B cell (primary cell): Measurements from ENCODE around the gene DNAJC6. TPM values are rescaled to one million over a fixed set of nuclear protein-coding genes. Genes with fewer than 3 reads are reported as not detected.

Experiments used
- ATAC-seq: fragments of 200-7000 bp; cut with Tn5 transposase; one replicate; pipeline ENCODE4 v1.10.0; 2021; ENCODE audit warnings: low read depth, mild to moderate bottlenecking, moderate number of reproducible peaks, moderate library complexity
- CTCF ChIA-PET: fragments of 350-600 bp; sonication (Branson Sonifier 250); formaldehyde crosslinking; loops from one replicate; lab custom pipeline; 2021; ENCODE audit warnings: antibody characterized with exemption, inconsistent platforms; lab: Charles Lee
- POLR2A ChIA-PET: fragments of 350-600 bp; sonication (Branson Sonifier 250); formaldehyde crosslinking; loops from one replicate; lab custom pipeline; 2021; ENCODE audit warnings: antibody characterized with exemption; lab: Charles Lee
- DNase-seq: peaks from one replicate; pipeline ENCODE4 v3.0.0; 2013
- H2AFZ ChIP-seq: 2 replicates; pipeline ENCODE4 v1.6.1; 2012; ENCODE audit warnings: mild to moderate bottlenecking, low read depth, low read length; ENCODE audit not compliant: insufficient read depth, poor library complexity, severe bottlenecking
- H3K27ac ChIP-seq, 2 donors: 1 replicate in 1 of 2; 2 replicates in 1 of 2; pipeline ENCODE4 v1.5.1; 2012 to 2013; ENCODE audit warnings: low read length in 2 of 2, mild to moderate bottlenecking in 2 of 2, moderate library complexity in 1 of 2
- H3K27me3 ChIP-seq, 4 experiments: fragments of 200-600 bp in 1 of 4; sonication (generic) in 1 of 4; replicated peaks in 1 of 4; 1 replicate in 2 of 4; 2 replicates in 2 of 4; pipeline versions ENCODE4 v1.6.1 to v1.7.0; 2013 to 2016; ENCODE audit warnings: low read length in 3 of 4, mild to moderate bottlenecking in 2 of 4, mixed read lengths in 1 of 4, moderate library complexity in 1 of 4; ENCODE audit not compliant: insufficient read depth in 4 of 4, control insufficient read depth in 3 of 4; ENCODE audit errors: control extremely low read depth in 1 of 4
- H3K36me3 ChIP-seq, 2 experiments: replicated peaks in 1 of 2; 1 replicate in 1 of 2; 2 replicates in 1 of 2; pipeline versions ENCODE4 v1.6.1 to v1.7.1; 2013; ENCODE audit warnings: low read length in 1 of 2; ENCODE audit not compliant: insufficient read depth in 2 of 2, control insufficient read depth in 1 of 2; ENCODE audit errors: control extremely low read depth in 1 of 2, extremely low read depth in 1 of 2
- H3K4me1 ChIP-seq, 2 donors: fragments of 200-600 bp in 1 of 2; sonication (generic) in 1 of 2; 1 replicate in 1 of 2; 2 replicates in 1 of 2; pipeline versions ENCODE4 v1.5.1 to v1.6.1; 2013 to 2017; ENCODE audit warnings: low read length in 2 of 2; ENCODE audit not compliant: control insufficient read depth in 2 of 2, insufficient read depth in 2 of 2
- H3K4me2 ChIP-seq: replicated peaks from 2 replicates; pipeline ENCODE3; 2012; ENCODE audit warnings: mild to moderate bottlenecking, low read depth, low read length; ENCODE audit not compliant: poor library complexity, severe bottlenecking
- H3K4me3 ChIP-seq, 5 experiments: fragments of 200-600 bp in 1 of 5; sonication (generic) in 1 of 5; 1 replicate in 3 of 5; 2 replicates in 2 of 5; pipeline versions ENCODE4 v1.5.1 to v1.7.0; 2011 to 2016; ENCODE audit warnings: low read length in 4 of 5, mild to moderate bottlenecking in 4 of 5, low read depth in 2 of 5, control low read depth in 1 of 5, moderate library complexity in 1 of 5; ENCODE audit not compliant: insufficient read depth in 1 of 5; ENCODE audit errors: control extremely low read depth in 1 of 5, extremely low read depth in 1 of 5
- H3K79me2 ChIP-seq: fragments of 200-600 bp; sonication (generic); one replicate; pipeline ENCODE4 v1.6.0; 2016; ENCODE audit warnings: low read length; ENCODE audit not compliant: control insufficient read depth, insufficient read depth
- H3K9ac ChIP-seq: fragments of 200-600 bp; sonication (generic); 2 replicates; pipeline ENCODE4 v1.6.1; 2017; ENCODE audit warnings: mild to moderate bottlenecking, low read length, moderate library complexity
- H3K9me3 ChIP-seq, 3 donors: one replicate each; pipeline versions ENCODE4 v1.6.1 to v1.7.1; 2013; ENCODE audit warnings: low read length in 2 of 3; ENCODE audit not compliant: control insufficient read depth in 2 of 3, insufficient read depth in 1 of 3; ENCODE audit errors: control extremely low read depth in 1 of 3
- H4K20me1 ChIP-seq: 2 replicates; pipeline ENCODE4 v1.6.0; 2012; ENCODE audit warnings: mild to moderate bottlenecking, low read length; ENCODE audit not compliant: insufficient read depth, control insufficient read depth, poor library complexity, severe bottlenecking
- H3K27ac Mint-ChIP-seq: one replicate; pipeline ENCODE4 v1.8.0; 2021; ENCODE audit warnings: mixed read lengths
- H3K27me3 Mint-ChIP-seq: one replicate; pipeline ENCODE4 v1.8.0; 2021; ENCODE audit warnings: mixed read lengths
- H3K4me1 Mint-ChIP-seq: one replicate; pipeline ENCODE4 v1.8.0; 2021; ENCODE audit warnings: mixed read lengths
- H3K4me3 Mint-ChIP-seq: one replicate; pipeline ENCODE4 v1.8.0; 2021; ENCODE audit warnings: mixed read lengths
- H3K9me3 Mint-ChIP-seq: one replicate; pipeline ENCODE4 v1.8.0; 2022; ENCODE audit warnings: mixed read lengths; ENCODE audit not compliant: insufficient read depth
- CTCF ChIP-seq: fragments of 200-600 bp; IDR thresholded peaks from one replicate; pipeline ENCODE4 v1.8.0; 2022; ENCODE audit warnings: antibody characterized with exemption, mild to moderate bottlenecking
- EZH2 ChIP-seq: IDR thresholded peaks from 2 replicates; pipeline ENCODE4 v1.6.1; 2012; ENCODE audit warnings: borderline replicate concordance, low read depth, mild to moderate bottlenecking, moderate library complexity, low read length; ENCODE audit not compliant: insufficient read depth, poor library complexity, severe bottlenecking
- WGBS: methylation state at CpG from one replicate; pipeline ENCODE4 v1.1.5; 2013; ENCODE audit warnings: missing lambda C conversion rate; ENCODE audit not compliant: insufficient coverage; 5-methylcytosine and 5-hydroxymethylcytosine counted together
- intact Hi-C: fragments of 100-400 bp; cut with micrococcal nuclease; formaldehyde crosslinking; loops from one replicate; pipeline ENCODE4 v1.10.0; 2022
- polyA plus RNA-seq: library from polyadenylated mRNA; depleted of rRNA; stranded (reverse); fragments of >200 nt; gene quantifications from 2 replicates; pipeline ENCODE4 v1.2.3, GENCODE V29; 2012
- total RNA-seq, 2 donors: library from RNA; stranded (reverse); fragments of 120-200 nt in 1 of 2; gene quantifications; 1 replicate in 1 of 2; 2 replicates in 1 of 2; pipeline versions ENCODE4 v1.2.3 to v1.2.4, GENCODE V29; 2013 to 2022

The DNAJC6 gene
- total and polyA plus RNA-seq, 2 donors (not counting 1 experiment from before 2014, with no cell fraction given), result 0.12 to 0.69 TPM

GRCh38 chr1:65458730-65459396 lies 149.5 kb downstream of the DNAJC6 start:
- H3K4me3 Mint-ChIP-seq, result no peak overlapping the region

More at GRCh38 chr1:65458730-65459396, 149.5 kb downstream of the DNAJC6 start:
- ChIA-PET CTCF (interaction anchor here (0.9 kb wide), 2 partner anchors 23 to 28 kb away, joined by 3 read pairs; no protein-coding TSS in a partner anchor), POLR2A (no interaction called here)
- no peaks in the 10 kb centered on the region for H4K20me1 ChIP-seq
- WGBS, result 77% methylated on average over 2 of the region's 2 CpGs
- H3K4me1 ChIP-seq, result no peaks in the 10 kb centered on the region
- DNase-seq (no peak), ATAC-seq (no peak)
- Mint-ChIP-seq H3K27ac (no peak overlapping the region), H3K4me1 (no peaks in the 10 kb centered on the region), H3K9me3 (no peaks in the 10 kb centered on the region), H3K27me3 (no peaks in the 10 kb centered on the region)
- H3K27ac ChIP-seq, result no peak overlapping the region
- no peak overlapping the region for H3K9ac ChIP-seq
- no peak overlapping the region for H2AFZ ChIP-seq
- TF ChIP-seq EZH2 (no peak), CTCF (no peak)
- H3K79me2 ChIP-seq, result no peaks in the 10 kb centered on the region
- H3K27me3 ChIP-seq, result no peaks in the 10 kb centered on the region
- no peak overlapping the region for H3K4me2 ChIP-seq
- H3K36me3 ChIP-seq, result no peaks in the 10 kb centered on the region
- H3K9me3 ChIP-seq, result no peaks in the 10 kb centered on the region
- H3K4me3 ChIP-seq, result no peak overlapping the region
- intact Hi-C loops, result no loop called here
